ENCODE data around the gene SULT1A1. TPM values are rescaled to one million over a fixed set of nuclear protein-coding genes. Genes with fewer than 3 reads are reported as not detected.

SULT1A1 gene
- total RNA-seq, 1 experiment from 2014 or later: 3.2 TPM

GRCh38 chr16:28580726-28581315 lies 29.0 kb downstream of the SULT1A1 start (continued):
- no peak for TF ChIP-seq MAX (CRISPR knock-in tag; IDR thresholded peaks at IDR 0.05)

- Mint-ChIP-seq H3K27me3 (ENCODE audit: low read depth) (no peaks in the 10 kb centered on the region), H3K36me3 (no peaks in the 10 kb centered on the region), H3K4me1 (peaks cover 27% of the 10 kb centered on the region), H3K27ac (no peak overlapping the region), H3K9me3 (no peaks in the 10 kb centered on the region), H3K4me3 (no peak overlapping the region)
- POLR2A ChIA-PET: no interaction called here
- TF ChIP-seq ZNF416 (CRISPR knock-in tag; IDR thresholded peaks at IDR 0.05) (no peak), USF1 (CRISPR knock-in tag; IDR thresholded peaks at IDR 0.05) (no peak), NR2C2 (CRISPR knock-in tag; IDR thresholded peaks at IDR 0.05) (no peak), ZNF121 (CRISPR knock-in tag; IDR thresholded peaks at IDR 0.05) (peak; percentile 73), ZNF138 (CRISPR knock-in tag; conservative IDR thresholded peaks at IDR 0.05) (no peak), MYBL2 (CRISPR knock-in tag; IDR thresholded peaks at IDR 0.05) (no peak), ZMAT4 (CRISPR knock-in tag; IDR thresholded peaks at IDR 0.05) (no peak), HMGXB4 (CRISPR knock-in tag; IDR thresholded peaks at IDR 0.05) (no peak)
- ATAC-seq: no peak
- DNase-seq (ENCODE audit: low spot score): no peak
- CTCF ChIA-PET: no interaction called here
These were observed 34.3 kb downstream of the SULT1A1 start for GRCh38 chr16:28575446-28576109.

GRCh38 chr16:28574925-28575324 lies 34.9 kb downstream of the SULT1A1 start:
- CTCF ChIA-PET: no interaction called here
- H3K9me3 Mint-ChIP-seq: no peaks in the 10 kb centered on the region
- ATAC-seq: no peak

More at GRCh38 chr16:28574925-28575324, 34.9 kb downstream of the SULT1A1 start:
- Mint-ChIP-seq H3K27me3 (ENCODE audit: low read depth) (no peaks in the 10 kb centered on the region), H3K4me3 (no peak overlapping the region), H3K4me1 (peaks cover 27% of the 10 kb centered on the region), H3K27ac (no peak overlapping the region), H3K36me3 (no peaks in the 10 kb centered on the region)
- no peak for DNase-seq (ENCODE audit: low spot score)
- TF ChIP-seq GTF2I (CRISPR knock-in tag; conservative IDR thresholded peaks at IDR 0.05) (no peak), ATF2 (CRISPR knock-in tag; IDR thresholded peaks at IDR 0.05; ENCODE audit: borderline replicate concordance, low read depth) (no peak), OVOL2 (CRISPR knock-in tag; IDR thresholded peaks at IDR 0.05; ENCODE audit: borderline replicate concordance) (no peak), FOXJ3 (CRISPR knock-in tag; IDR thresholded peaks at IDR 0.05; ENCODE audit: borderline replicate concordance) (no peak), IRF2 (CRISPR knock-in tag; IDR thresholded peaks at IDR 0.05; ENCODE audit: borderline replicate concordance, low read depth) (no peak), SP1 (CRISPR knock-in tag; conservative IDR thresholded peaks at IDR 0.05) (no peak), NR3C1 (CRISPR knock-in tag; conservative IDR thresholded peaks at IDR 0.05; ENCODE audit: low read depth) (no peak), PRDM15 (CRISPR knock-in tag; IDR thresholded peaks at IDR 0.05) (no peak), EMX1 (CRISPR knock-in tag; IDR thresholded peaks at IDR 0.05) (no peak)
- POLR2A ChIA-PET: no interaction called here

All from WTC11 (cell line).